Measurements from ENCODE around the gene TACC2.

DNA sequence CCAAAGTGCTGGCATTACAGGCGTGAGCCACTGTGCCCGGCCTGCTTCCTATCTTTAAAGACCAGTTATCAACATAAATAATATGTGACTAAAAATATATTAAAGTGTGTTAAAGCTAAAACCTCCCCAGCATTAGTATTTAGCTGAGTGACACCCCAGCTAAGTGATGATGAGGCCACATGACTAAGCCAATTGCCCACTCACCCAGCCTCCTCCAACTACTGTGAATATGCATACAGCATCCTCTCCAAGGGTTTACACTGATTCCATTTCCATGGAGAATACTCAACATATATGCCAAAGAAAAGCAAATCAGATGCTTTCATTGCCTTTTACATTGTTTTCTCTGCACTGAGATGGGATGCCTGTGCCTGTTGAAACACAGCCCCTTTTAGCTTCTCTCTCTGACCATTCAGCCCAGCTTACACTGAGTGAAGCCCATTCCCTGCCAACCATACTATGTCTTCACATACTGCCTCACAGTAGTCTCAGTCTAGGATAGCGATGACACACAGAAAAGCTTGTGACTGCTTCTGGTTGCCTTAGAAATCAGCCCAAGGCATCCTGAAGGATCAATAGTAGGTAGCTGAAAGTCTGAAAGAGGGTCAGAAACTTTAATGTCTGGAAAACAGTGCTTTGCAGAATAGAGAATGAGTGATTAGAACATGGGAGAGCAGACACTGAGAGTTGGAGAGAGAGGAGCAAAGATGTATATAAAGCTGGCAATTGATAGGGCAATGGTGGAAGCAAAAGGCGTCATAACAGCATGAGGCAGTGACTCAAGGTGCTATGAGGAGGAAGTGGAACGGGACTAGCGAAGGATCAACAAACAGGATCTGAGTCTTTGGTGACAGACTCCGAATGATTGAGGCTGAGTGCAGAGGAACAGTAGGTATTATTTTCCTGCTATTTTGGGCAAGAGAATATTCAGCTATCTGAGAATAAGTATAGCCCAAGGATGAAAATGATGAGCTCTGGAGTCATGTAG is 41.3 kb upstream of the TACC2 start:
- no peak for TF ChIP-seq POLR2A (IDR thresholded peaks at IDR 0.05)
- no peak for TF ChIP-seq POLR2AphosphoS5 (IDR thresholded peaks at IDR 0.05)
- TF ChIP-seq, protein P1, sequence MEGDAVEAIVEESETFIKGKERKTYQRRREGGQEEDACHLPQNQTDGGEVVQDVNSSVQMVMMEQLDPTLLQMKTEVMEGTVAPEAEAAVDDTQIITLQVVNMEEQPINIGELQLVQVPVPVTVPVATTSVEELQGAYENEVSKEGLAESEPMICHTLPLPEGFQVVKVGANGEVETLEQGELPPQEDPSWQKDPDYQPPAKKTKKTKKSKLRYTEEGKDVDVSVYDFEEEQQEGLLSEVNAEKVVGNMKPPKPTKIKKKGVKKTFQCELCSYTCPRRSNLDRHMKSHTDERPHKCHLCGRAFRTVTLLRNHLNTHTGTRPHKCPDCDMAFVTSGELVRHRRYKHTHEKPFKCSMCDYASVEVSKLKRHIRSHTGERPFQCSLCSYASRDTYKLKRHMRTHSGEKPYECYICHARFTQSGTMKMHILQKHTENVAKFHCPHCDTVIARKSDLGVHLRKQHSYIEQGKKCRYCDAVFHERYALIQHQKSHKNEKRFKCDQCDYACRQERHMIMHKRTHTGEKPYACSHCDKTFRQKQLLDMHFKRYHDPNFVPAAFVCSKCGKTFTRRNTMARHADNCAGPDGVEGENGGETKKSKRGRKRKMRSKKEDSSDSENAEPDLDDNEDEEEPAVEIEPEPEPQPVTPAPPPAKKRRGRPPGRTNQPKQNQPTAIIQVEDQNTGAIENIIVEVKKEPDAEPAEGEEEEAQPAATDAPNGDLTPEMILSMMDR (IDR thresholded peaks at IDR 0.05): no peak
- no peak for TF ChIP-seq EP300 (IDR thresholded peaks at IDR 0.05)

All from gastroesophageal sphincter (tissue), 3 donors.